ENCODE measurements around the gene SERINC5.

SERINC5 gene

GRCh38 chr5:80125962-80126480 is 129.8 kb downstream of the SERINC5 start:
- Histone ChIP-seq H3K27me3 (no peaks in the 10 kb centered on the region), H3K4me3 (no peak overlapping the region), H3K9me3 (no peaks in the 10 kb centered on the region), H3K4me1 (no peaks in the 10 kb centered on the region), H3K36me3 (no peaks in the 10 kb centered on the region), H3K27ac (no peak overlapping the region)
- TF ChIP-seq CTCF (IDR thresholded peaks at IDR 0.05), result no peak
- intact Hi-C loops (cut with DNase I; ENCODE audit: low total_unique reads), result no loop called here
- DNase-seq, result no peak

GRCh38 chr5:80125022-80125961 is 130.6 kb downstream of the SERINC5 start:
- H3K4me3 ChIP-seq, result no peak overlapping the region
- no peak overlapping the region for H3K27ac ChIP-seq

GRCh38 chr5:80124121-80124918 is 131.5 kb downstream of the SERINC5 start:
- intact Hi-C loops (cut with DNase I; ENCODE audit: low total_unique reads), result no loop called here

More at GRCh38 chr5:80125022-80125961, 130.6 kb downstream of the SERINC5 start:
- no peaks in the 10 kb centered on the region for H3K27me3 ChIP-seq
- H3K4me1 ChIP-seq, result no peaks in the 10 kb centered on the region
- DNase-seq, result no peak
- intact Hi-C loops (cut with DNase I; ENCODE audit: low total_unique reads), result no loop called here
- no peak for TF ChIP-seq CTCF (IDR thresholded peaks at IDR 0.05)
- H3K36me3 ChIP-seq, result no peaks in the 10 kb centered on the region
- H3K9me3 ChIP-seq, result no peaks in the 10 kb centered on the region

GRCh38 chr5:80122579-80122978 is 133.3 kb downstream of the SERINC5 start:
- DNase-seq, result peak in 1 of 2 donors; percentile 41
- H3K27ac ChIP-seq, result no peak overlapping the region
- no peaks in the 10 kb centered on the region for H3K36me3 ChIP-seq
- no peaks in the 10 kb centered on the region for H3K27me3 ChIP-seq
- H3K4me1 ChIP-seq, result no peaks in the 10 kb centered on the region
- TF ChIP-seq CTCF (IDR thresholded peaks at IDR 0.05), result no peak
- no peak overlapping the region for H3K4me3 ChIP-seq
- intact Hi-C loops (cut with DNase I; ENCODE audit: low total_unique reads), result no loop called here
- no peaks in the 10 kb centered on the region for H3K9me3 ChIP-seq

More at GRCh38 chr5:80124121-80124918, 131.5 kb downstream of the SERINC5 start:
- no peaks in the 10 kb centered on the region for H3K9me3 ChIP-seq
- DNase-seq, result no peak
- no peak overlapping the region for H3K4me3 ChIP-seq
- no peak for TF ChIP-seq CTCF (IDR thresholded peaks at IDR 0.05)
- H3K4me1 ChIP-seq, result no peaks in the 10 kb centered on the region
- no peaks in the 10 kb centered on the region for H3K27me3 ChIP-seq
- no peaks in the 10 kb centered on the region for H3K36me3 ChIP-seq
- no peak overlapping the region for H3K27ac ChIP-seq

- no peaks in the 10 kb centered on the region for H3K36me3 ChIP-seq
- H3K9me3 ChIP-seq, result no peaks in the 10 kb centered on the region
- no peak overlapping the region for H3K27ac ChIP-seq
- H3K4me1 ChIP-seq, result no peaks in the 10 kb centered on the region
- DNase-seq, result no peak
- H3K27me3 ChIP-seq, result no peaks in the 10 kb centered on the region
- H3K4me3 ChIP-seq, result no peak overlapping the region
- intact Hi-C loops (cut with DNase I; ENCODE audit: low total_unique reads), result no loop called here
- no peak for TF ChIP-seq CTCF (IDR thresholded peaks at IDR 0.05)
Measured at GRCh38 chr5:80119372-80119771, 136.5 kb downstream of the SERINC5 start.
